Measurements from ENCODE around the gene MAPK9. TPM values are rescaled to one million over a fixed set of nuclear protein-coding genes. Genes with fewer than 3 reads are reported as not detected.

MAPK9 gene
- total RNA-seq, 1 experiment from 2014 or later: 65.4 TPM

DNA sequence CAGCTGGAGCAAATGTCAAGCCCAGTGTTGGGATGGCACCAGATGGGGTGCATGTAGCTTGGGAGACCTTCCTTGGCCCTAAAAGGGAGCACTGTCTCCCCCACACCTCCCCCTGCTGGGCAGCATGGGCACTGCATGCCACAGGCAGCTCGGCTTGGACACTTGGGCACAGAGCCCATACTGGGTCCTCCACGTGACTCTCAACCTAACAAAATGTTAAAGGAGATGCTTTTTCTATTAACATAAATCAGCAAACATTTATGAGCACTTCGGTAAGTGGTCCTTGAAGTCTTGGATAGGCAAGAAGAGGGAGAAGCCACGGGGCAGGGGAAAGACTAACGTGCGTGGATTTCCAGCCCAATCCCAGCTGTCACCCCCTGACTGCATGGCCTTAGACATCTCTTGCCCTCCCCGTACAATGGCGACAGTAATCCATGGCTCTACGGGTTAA lies 23.9 kb upstream of the MAPK9 start:
- H3K27me3 Mint-ChIP-seq (ENCODE audit: unreplicated experiment): peaks cover 36% of the 10 kb centered on the region
- peak; percentile 83 for DNase-seq
- H3K36me3 Mint-ChIP-seq (ENCODE audit: insufficient read depth, unreplicated experiment): no peaks in the 10 kb centered on the region
- no TSS peak for BruUV-seq (replicated peaks)
- no peaks in the 10 kb centered on the region for H3K4me1 Mint-ChIP-seq (ENCODE audit: low read depth, unreplicated experiment)
- CTCF ChIA-PET: interaction anchor here (0.5 to 1.6 kb wide), 9 partner anchors 13 to 1470 kb away, joined by 3 to 13 read pairs (median 3); partner anchors contain the start of gene MAPK9
- no peak overlapping the region for H3K4me3 Mint-ChIP-seq (ENCODE audit: low read depth, unreplicated experiment)
- intact Hi-C loops (cut with micrococcal nuclease; ENCODE audit: unreplicated experiment): loop anchor here (2.0 kb wide), 1 partner anchor 23 kb away; the partner anchor contains the start of gene MAPK9
- H3K9me3 Mint-ChIP-seq (ENCODE audit: low read depth, unreplicated experiment): no peaks in the 10 kb centered on the region
- H3K27ac Mint-ChIP-seq (ENCODE audit: unreplicated experiment): no peak overlapping the region
- peak; percentile 95 for TF ChIP-seq CTCF (IDR thresholded peaks at IDR 0.05; ENCODE audit: unreplicated experiment)

- CTCF ChIA-PET: interaction anchor here (0.6 to 1.0 kb wide), 4 partner anchors 15 to 654 kb away, joined by 3 to 9 read pairs (median 6); no protein-coding TSS in a partner anchor
- intact Hi-C loops (cut with micrococcal nuclease; ENCODE audit: unreplicated experiment): loop anchor here (2.0 kb wide), 1 partner anchor 21 kb away; the partner anchor contains the start of gene MAPK9
- no peak overlapping the region for H3K4me3 Mint-ChIP-seq (ENCODE audit: low read depth, unreplicated experiment)
- no peak overlapping the region for H3K27ac Mint-ChIP-seq (ENCODE audit: unreplicated experiment)
- no peaks in the 10 kb centered on the region for H3K36me3 Mint-ChIP-seq (ENCODE audit: insufficient read depth, unreplicated experiment)
- TF ChIP-seq CTCF (IDR thresholded peaks at IDR 0.05; ENCODE audit: unreplicated experiment): no peak
- no peaks in the 10 kb centered on the region for H3K4me1 Mint-ChIP-seq (ENCODE audit: low read depth, unreplicated experiment)
- BruUV-seq (replicated peaks): no TSS peak
- no peak for DNase-seq
- no peaks in the 10 kb centered on the region for H3K9me3 Mint-ChIP-seq (ENCODE audit: low read depth, unreplicated experiment)
- H3K27me3 Mint-ChIP-seq (ENCODE audit: unreplicated experiment): peaks cover 29% of the 10 kb centered on the region
Measured at GRCh38 chr5:180313677-180314505, 22.0 kb upstream of the MAPK9 start.

GRCh38 chr5:180311216-180311615 lies 19.3 kb upstream of the MAPK9 start:
- no peak overlapping the region for H3K27ac Mint-ChIP-seq (ENCODE audit: unreplicated experiment)
- BruUV-seq (replicated peaks): no TSS peak

DNA sequence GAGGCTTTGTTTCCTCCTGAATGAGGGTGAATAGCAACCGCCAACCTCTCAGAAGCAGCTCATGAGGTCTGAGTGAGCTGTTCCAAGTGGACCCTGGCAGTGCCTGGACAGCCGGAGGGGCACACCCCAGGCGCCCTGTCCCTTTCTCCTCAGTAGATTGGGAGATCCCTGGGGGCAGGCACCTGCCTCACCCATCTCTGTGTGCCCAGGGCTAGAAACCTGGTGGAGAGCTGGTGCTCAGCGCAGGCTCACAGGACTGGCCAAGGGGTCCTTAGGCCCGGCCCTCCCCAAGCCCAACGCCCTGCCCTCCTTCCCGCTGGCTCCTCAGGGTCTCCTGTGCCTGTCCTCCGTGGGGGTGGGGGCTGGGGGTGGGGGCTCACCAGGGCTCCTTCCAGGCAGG lies 14.9 kb upstream of the MAPK9 start:
- Mint-ChIP-seq H3K4me1 (ENCODE audit: low read depth, unreplicated experiment) (no peaks in the 10 kb centered on the region), H3K36me3 (ENCODE audit: insufficient read depth, unreplicated experiment) (no peaks in the 10 kb centered on the region), H3K27ac (ENCODE audit: unreplicated experiment) (no peak overlapping the region), H3K4me3 (ENCODE audit: low read depth, unreplicated experiment) (no peak overlapping the region), H3K9me3 (ENCODE audit: low read depth, unreplicated experiment) (no peaks in the 10 kb centered on the region), H3K27me3 (ENCODE audit: unreplicated experiment) (peaks cover under 1% of the 10 kb centered on the region)
- intact Hi-C loops (cut with micrococcal nuclease; ENCODE audit: unreplicated experiment): no loop called here
- DNase-seq: no peak
- no peak for TF ChIP-seq CTCF (IDR thresholded peaks at IDR 0.05; ENCODE audit: unreplicated experiment)
- no TSS peak for BruUV-seq (replicated peaks)
- CTCF ChIA-PET: interaction anchor here (0.8 kb wide), 1 partner anchor 22 kb away, joined by 3 read pairs; no protein-coding TSS in a partner anchor

More at GRCh38 chr5:180311216-180311615, 19.3 kb upstream of the MAPK9 start:
- no peaks in the 10 kb centered on the region for H3K4me1 Mint-ChIP-seq (ENCODE audit: low read depth, unreplicated experiment)
- intact Hi-C loops (cut with micrococcal nuclease; ENCODE audit: unreplicated experiment): no loop called here
- H3K4me3 Mint-ChIP-seq (ENCODE audit: low read depth, unreplicated experiment): no peak overlapping the region
- CTCF ChIA-PET: no interaction called here
- H3K36me3 Mint-ChIP-seq (ENCODE audit: insufficient read depth, unreplicated experiment): no peaks in the 10 kb centered on the region
- no peak for TF ChIP-seq CTCF (IDR thresholded peaks at IDR 0.05; ENCODE audit: unreplicated experiment)
- H3K9me3 Mint-ChIP-seq (ENCODE audit: low read depth, unreplicated experiment): no peaks in the 10 kb centered on the region
- peaks cover 8% of the 10 kb centered on the region for H3K27me3 Mint-ChIP-seq (ENCODE audit: unreplicated experiment)
- no peak for DNase-seq
